ENCODE results near the gene PCLO.
"Not testable (repeated sequence)": the region's sequence is repeated elsewhere in the genome, so short reads cannot be mapped to it uniquely, and the experiment has no call there.

Gene PCLO

DNA sequence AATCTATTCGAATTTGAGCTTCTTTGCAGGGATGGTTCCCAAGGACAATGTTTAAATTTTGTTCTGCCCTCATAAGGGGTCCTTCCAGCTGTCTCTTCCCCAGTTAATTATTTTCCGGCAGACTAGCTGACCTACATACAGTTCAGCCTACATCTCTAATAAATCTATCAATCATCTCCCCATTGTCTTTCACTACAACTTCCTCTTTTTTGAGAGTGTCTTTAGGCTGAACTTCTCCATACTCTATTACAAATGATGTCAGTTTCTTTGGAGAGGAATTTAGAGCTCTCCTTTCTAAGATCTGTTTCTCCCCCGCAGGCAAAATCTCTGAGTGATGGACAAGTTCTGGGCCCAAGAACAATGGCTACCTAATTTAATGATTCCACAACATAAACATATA, 122.2 kb downstream of the PCLO start:
- no peak for DNase-seq

DNA sequence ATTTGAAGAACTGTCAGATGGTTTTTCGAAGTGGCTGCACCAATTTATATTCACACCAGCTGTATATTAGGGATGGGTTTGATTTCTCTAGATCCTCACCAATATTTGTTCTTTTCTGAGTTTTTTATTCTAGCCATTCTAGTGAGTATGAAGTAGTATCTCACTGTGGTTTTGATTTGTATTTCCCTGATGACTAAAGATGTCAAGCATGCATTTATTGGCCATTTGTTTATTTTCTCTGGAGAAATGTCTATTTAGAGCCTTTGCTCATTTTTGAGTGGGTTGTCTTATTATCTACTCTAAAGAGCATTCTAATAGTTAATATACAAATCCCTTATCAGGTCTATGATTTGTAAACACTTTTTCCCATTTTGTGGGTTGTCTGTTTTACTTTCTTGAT, 123.9 kb downstream of the PCLO start:
- DNase-seq, result no peak

DNA sequence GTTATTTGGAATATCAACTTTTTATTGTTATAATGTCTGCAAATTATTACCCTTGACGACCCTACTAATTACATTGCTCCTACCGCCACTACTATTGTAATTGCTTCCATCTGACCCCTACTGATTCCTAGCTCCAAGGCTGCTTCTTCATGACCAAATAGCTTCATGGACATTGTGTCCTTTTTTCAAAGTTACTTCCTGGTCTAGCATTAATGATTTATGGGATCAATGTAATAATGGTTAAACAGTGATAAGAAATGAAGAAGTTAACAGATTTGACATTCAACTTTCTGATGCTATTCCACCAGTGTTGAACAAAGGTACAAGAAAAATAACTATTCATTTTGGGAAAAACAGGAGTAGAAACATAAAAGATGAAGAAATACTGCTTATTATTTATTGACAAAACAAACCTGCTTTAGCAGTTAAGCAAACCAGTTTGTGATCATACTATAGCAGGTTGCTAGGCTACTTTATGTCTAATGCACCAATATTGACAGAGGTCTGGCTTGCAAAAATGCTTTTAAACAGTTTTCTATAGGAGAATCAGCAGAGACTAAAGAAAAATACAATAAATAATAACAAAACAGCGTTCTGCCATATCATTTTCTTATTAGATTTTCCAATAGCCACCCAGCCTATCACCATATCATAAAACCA, 125.8 kb downstream of the PCLO start:
- DNase-seq, result no peak

DNA sequence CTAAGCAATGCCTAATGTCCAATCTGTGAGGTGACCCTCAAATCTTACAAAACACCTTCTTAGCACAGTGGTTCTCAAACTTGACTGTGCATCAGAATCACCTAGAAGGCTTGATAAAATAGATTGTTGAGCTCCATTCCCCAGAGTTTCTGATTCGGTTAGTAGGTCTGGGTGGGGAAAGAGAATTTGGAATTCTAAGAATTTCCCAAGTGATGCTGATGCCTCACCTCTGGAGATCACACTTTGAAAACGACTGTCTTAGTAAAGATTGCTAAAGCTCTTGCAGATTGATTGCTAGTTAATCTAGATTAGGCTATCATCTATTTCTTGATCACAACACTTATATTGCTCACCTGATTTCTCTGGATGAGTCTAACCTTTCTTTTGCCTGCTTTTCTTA, 126.6 kb downstream of the PCLO start:
- no peak for DNase-seq

DNA sequence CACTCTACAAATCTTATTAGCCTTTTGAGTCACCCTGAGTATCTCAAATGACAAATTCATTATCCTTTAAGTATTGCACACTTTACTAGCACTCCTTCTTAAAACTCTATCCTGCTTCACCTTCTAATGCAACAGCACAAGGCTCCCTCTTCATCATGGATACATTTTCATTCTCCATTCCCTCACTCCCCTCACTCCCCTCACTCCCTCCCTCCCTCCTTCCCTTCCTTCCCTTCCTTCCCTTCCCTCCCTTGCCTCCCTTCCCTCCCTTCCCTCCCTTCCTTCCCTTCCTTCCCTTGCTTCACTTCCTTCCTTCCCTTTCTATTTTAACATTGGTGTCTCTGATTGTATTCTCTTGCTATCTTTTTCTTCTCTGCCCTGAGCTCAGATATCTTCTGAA, 130.5 kb downstream of the PCLO start:
- no peak for DNase-seq

DNA sequence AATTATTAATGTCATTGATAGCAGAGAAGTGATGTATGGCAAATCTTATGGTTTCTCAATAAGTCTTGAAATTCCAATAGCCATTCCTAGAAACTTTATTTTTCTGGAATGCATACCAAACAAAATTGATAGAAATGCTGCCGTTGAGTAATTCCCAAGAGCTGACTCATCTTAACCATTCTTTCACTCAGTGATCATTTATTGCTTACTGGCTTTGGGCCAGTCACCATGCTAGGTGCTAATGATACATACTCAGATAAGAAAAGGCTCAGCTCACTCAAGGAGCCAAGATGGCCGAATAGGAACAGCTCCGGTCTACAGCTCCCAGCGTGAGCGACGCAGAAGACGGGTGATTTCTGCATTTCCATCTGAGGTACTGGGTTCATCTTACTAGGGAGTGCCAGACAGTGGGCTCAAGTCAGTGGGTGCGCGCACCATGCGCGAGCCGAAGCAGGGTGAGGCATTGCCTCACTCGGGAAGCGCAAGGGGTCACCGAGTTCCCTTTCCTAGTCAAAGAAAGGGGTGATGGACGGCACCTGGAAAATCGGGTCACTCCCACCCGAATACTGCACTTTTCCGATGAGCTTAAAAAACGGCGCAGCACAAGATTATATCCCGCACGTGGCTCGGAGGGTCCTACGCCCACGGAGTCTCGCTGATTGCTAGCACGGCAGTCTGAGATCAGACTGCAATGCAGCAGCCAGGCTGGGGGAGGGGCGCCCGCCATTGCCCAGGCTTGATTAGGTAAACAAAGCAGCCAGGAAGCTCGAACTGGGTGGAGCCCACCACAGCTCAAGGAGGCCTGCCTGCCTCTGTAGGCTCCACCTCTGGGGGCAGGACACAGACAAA, 138.6 kb downstream of the PCLO start:
- not testable (repeated sequence) for DNase-seq

DNA sequence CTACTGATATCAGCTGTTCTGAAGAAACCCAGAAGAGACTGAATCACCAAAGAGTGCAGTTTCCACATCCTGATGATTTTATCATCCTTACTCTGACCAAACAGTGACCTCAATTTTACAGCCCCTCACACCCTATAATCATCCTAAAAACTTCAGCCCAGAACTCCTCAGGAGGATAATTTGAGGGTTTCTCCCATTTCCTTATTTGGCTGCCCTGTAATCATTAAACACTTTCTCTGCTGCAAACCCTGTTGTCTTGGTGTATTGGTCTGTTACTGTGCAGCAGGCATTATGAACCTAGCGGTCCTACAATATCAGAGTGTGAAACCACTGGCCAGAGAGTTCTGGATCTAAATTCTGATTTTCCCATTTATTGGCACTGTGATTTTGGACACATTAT, 141.7 kb downstream of the PCLO start:
- DNase-seq, result no peak

DNA sequence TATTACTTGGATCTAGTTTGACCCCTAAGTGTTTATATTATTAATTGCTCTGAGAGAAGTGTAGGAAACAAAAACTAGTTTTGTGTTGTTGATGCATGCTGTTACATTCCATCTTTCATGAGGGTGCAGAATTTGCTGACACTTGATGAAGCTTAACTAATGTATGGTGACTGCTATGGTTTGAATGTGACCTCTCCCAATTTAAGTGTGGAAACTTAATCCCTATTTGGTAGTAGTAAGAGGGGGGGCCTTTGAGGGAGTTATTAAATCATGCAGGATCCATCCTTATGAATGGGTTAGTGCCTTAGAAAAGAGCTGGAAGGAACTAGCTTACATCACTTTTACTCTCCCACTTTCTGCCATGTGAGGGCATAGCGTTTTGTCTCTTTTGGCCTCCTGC, 142.5 kb downstream of the PCLO start:
- DNase-seq, result no peak

DNA sequence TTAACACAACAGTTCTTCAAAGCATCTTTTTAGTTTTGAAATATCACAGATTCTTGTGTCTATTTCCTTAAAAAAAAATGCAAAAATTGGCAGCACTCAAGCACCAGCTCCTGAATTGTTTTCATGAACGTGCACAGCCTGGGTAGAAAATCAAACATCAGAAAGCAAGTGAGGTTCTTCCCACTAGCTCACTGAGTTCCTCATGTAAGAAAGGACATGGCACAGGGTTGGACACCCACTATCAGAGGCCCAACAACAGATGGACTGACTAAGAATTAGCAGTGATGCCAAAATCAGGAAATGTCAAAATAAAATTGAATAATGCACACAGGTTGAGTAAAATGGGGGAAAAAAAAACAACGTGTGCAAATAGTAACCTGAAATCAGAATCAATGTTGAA, 146.8 kb downstream of the PCLO start:
- no peak for DNase-seq

DNA sequence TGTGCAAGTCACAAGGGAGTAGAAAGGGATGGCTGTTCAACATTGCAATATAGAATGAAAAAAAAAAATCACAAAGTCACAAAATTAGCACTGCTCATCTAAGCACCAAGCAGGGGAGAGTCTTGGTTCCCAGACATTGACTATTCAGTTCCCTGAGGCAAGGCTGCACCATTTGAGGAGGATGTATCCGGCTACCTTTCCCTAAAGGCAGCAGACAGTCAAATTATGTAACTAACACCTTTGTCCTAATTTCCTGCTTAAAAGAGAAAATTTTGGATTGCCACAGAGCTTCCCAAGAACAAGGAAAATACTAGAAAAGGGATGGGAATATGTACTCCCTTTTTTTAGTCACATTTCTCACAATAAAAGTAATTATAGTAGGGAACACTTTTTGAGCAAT, 148.1 kb downstream of the PCLO start:
- DNase-seq, result no peak

DNA sequence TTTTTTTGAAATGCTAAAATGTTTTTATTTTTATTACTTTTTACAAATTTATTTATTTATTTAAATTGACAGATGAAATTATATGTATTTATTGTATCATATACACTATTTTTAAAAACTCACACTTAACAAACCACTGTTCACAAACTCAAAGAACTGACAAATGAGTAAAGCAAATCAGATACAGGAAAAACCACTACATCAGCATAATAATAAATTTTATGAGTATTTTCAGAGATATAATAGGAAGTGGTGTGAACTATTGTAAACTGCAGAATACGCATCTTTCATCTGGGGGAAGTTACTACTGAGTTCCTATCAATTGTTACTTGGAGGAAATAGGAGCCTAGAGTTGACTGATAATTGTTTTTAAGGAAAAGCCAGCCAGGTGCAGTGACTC, 150.7 kb downstream of the PCLO start:
- DNase-seq, result no peak

DNA sequence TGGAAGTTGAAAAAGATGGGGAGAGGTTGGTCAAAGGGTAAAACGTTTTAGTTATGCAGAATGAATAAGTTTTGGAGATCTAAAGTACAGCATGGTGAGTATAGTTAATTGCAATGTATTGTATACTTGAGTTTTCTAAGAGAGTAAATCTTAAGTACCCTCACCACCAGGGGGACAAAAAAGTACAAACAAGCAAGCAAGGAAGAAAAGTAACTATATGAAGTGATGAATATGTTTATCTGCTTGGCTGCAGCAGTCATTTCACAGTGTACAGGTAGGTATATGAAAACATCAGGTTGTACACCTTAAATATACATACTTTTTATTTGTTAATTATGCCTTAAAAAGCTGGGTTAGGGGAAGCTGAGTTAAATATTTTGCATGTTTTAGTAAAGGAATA, 157.3 kb downstream of the PCLO start:
- no peak for DNase-seq

DNA sequence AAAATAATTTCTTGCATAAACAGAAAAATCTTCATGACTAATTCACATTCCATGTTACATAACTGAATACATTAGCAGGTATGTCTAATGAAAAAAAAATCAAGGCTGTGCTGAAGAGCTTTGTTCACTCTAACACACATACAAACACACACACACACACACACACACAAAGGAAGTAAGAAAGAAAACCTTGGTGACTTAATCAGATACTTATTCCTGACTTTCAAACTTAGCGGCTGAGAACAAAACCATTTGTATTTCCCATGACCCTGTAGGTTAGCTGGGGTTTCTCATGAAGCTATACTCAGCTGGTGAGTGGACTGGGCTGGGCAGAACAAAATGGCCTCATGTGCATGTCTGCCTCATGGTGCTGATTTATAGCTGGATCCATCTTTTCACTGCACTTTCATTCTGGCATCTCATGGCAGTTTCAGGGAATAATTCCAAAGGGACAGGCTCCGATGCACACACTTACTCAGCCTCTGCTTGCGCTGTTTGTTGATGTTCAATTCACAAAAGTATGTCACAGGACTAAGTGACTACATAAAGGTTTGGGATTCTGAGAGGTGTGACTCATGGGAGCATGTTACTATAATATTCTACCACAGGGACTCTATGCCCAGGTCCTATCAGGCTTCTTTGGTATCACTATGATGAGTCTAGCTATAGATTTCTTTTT, 161.2 kb downstream of the PCLO start:
- no peak for DNase-seq

DNA sequence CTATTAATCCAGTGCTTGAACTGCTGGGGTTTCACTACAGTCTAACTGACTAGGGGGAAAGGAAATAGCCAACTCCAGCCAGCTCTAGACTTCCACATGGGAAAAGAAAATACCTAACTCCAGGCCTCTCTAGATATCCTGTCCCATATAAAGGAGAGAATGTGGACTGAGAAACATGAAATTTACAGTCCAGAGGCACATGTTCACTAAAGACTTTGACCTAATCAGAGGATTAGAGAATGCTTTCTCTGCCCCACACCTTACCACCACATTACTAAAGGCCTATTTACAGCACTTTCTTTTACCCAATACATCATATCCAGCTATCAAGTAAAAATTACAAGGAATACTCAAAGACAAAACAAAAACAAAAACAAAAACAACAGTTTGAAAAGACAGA, 164.2 kb downstream of the PCLO start:
- DNase-seq, result no peak

DNA sequence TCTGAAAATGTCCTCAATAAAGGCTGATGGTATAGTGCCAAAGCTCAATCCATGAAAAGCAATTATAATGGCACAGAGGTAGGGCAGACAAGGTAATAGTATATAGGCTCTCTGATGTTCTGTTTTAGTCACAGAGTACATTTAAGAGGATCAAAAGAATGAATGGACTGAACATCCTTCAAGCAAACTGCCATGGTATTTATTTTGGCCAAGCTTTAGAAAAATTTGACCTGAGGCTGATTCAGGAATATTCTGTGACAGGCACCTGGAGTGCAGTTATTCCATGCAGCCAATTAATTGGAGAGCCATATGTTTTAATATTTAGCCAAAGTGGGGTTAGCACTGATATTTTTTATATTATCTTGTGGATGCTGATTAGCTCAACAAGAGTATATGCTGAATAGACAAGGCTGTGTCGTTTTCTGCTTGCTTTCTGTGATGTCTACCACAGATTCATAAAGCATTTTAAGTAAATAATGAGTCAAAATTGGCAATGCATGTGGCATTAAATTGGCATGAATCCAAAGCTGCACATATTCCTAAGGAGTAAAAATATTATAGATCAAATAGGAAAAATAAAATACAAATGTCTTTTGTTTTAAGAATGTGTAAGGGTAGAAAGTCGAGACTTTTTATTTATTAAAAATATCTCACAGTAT, 177.4 kb downstream of the PCLO start:
- peak; percentile 7 for DNase-seq

DNA sequence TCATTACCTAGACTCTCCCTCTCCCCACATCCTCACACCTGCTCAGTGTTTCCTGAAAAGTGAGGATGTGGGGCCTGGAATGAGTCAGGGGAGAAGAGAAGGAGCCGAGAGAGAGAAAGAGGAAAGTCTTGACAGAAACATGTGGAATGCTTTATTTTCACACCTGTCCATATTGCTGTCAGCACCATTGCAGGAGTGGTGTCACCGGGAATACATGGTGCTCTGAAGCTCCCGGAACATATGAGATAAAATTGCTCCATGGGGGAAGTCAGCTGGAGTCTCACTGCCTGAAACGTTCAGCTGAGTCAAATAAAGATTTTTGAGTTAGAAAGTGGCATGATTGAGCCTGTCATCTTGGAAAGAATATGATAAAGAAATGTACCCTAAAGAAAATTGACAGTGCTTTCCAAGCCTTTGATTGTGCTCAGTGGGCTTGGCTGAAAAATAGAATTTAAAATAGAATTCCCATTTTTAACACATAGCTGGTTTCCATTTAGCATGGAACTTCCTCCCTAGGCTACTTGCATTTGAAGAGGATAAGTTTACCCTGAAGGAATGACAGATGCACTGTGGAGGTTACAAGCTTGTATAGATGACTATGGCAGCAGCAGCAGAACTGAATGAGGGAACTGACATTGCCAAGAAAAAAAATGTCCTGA, 182.4 kb downstream of the PCLO start:
- no peak for DNase-seq

DNA sequence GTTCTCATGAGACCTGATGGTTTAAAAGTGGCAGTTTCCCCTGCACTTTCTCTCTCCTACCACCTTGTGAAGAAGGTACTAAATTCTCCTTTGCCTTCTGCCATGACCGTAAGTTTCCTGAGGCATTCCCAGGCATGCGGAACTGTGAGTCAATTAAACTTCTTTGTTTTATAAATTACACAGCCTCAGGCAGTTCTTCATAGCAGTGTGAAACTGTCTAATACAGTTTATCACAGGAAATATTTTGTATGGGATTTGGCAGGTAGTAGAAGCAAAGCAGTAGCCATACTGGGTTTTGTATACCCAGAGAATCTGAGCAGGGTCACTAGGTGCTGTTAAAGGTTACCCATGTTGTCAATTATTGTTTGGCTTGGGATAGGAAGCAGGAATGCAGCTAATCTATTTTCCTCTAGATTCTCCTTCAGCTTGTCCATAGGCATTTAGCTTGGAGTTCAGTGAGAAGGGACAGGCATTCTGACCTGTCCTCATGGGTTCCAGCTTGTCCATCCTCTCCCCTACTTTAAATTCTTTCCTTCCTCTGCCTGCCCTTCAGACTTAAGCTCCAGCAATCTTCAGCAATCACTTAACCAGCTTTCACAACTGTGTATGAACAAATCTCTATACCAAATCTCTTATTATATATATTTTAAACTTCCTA, 186.7 kb downstream of the PCLO start:
- no peak for DNase-seq

DNA sequence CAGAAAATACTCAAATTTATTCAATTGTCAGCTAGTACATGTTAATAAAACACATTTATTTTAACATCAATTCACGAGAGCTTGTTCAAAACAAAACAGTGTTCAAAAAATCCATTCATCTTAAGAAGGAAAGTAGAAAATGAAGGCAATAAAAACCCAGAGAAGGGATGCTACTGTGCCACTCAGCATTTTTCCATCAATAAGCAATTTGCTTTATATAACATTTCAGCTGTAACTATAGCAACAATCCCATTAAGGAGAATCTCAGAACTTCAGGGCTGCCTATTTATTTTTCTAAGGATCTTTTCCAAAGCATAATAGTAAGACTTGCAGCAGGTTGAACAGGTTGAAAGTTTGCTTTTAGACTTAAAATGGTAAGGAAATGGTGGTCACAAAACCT, 190.5 kb downstream of the PCLO start:
- no peak for DNase-seq

DNA sequence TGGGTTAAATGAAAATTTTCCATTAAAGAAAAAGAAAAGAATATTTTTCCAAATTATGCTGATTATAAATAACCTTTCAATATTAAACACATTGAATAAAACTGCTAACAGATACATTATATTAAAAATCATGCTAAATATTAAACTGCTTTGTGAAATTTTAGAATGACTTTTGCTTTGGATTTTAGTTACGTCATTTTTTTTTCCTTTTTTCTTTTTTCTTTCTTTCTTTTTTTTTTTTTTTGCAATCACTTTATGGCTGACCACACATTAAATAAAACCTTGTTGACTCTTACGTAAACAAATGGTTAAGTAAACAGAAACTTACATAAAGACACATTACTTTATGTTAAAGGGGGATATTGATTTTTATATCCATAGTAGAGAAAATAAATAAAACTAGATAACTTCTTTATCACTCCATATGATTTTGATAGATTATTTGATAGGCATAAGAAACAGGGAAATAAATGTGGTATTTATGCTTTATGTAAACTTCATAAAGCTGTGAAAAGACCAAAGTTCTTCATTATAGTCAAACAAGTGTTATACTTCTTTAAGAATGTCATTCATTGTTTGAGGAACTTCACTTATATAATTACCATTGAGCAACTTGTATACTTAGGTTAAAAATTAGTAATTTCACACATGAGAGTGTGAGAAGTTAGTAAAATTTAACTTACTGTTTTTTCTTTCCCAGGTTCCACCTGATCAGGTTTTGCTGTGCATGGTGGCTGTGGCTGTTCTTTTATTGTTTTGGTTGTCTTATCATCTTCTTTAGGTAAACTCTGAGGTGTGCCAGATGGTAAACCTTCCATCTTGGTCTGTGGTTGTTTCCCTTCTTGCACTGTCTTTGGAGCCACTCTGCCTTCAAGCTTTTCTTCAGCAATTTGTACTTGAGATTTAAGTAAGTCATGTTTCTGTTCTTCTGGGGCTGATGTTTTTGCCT, 197.3 kb downstream of the PCLO start:
- no peak for DNase-seq

DNA sequence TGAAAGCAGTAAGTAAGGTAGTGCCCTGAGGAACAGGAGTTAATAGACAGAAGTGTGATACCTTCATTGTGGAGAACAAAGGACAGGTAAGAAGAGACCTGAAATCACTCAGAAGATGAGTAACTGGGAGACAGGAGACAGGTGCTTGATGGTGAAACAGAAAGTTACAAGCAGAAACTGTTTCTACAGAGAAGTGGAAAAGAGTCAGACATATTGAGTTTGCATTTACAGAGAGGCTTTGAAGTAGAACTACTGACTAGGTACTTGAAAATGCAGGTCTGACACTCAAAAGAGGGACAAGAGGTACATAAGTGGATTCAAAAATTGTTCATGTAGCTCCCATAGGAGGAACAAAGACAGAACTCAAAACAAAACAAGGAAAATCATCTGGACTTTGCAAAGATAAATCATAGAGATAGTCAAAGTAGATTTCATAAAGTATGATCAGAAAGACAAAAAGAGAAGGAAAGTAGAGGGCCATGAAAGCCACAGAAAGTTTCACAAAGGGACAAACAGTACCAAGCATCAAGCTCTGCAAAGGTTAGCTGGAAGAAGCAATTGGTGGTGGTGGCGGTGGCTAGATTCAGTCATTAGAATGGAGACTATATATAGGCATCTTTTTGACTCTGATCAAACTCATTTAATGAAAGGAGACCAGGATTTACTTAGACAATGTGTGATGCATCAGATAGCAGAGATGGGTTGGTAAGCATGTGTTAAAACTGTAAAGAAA, 198.4 kb downstream of the PCLO start:
- no peak for DNase-seq

DNA sequence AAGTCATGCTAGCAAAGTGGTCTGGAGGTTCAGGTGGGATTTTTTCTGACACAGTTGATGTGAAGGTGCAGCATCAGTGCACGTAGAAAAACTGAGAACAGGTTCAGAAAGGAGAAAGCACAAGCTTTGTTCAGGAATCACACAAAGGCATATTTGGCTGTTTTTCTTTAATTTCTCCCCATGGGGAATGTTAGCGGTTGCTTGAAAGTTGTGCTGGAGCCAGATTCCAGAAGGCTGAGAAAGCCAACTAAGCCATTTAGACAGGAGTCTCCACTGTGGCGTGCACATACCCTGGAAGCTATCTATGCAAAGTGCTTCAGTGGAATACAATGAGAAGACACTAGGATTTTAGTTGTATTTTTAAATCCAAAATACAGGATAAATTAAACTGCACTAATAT, 201.4 kb downstream of the PCLO start:
- no peak for DNase-seq
